Gastroesophageal sphincter (tissue), 3 donors: Measurements from ENCODE around the gene XPO1.

Experiments used
- POLR2A ChIP-seq, 2 donors: fragments of 450-650 bp; IDR thresholded peaks; one replicate each; pipeline ENCODE4 v1.6.1; 2017; ENCODE audit warnings: antibody characterized with exemption in 2 of 2, mild to moderate bottlenecking in 2 of 2, moderate library complexity in 1 of 2
- TF ChIP-seq, protein P1 (sequence below), 4 experiments: fragments of 200-600 bp in 2 of 4; fragments of 450-650 bp in 2 of 4; sonication (generic) in 1 of 4; IDR thresholded peaks; one replicate each; pipeline ENCODE4 v1.5.1; 2017 to 2019; ENCODE audit warnings: antibody characterized with exemption in 4 of 4, mild to moderate bottlenecking in 2 of 4, moderate library complexity in 2 of 4

DNA sequence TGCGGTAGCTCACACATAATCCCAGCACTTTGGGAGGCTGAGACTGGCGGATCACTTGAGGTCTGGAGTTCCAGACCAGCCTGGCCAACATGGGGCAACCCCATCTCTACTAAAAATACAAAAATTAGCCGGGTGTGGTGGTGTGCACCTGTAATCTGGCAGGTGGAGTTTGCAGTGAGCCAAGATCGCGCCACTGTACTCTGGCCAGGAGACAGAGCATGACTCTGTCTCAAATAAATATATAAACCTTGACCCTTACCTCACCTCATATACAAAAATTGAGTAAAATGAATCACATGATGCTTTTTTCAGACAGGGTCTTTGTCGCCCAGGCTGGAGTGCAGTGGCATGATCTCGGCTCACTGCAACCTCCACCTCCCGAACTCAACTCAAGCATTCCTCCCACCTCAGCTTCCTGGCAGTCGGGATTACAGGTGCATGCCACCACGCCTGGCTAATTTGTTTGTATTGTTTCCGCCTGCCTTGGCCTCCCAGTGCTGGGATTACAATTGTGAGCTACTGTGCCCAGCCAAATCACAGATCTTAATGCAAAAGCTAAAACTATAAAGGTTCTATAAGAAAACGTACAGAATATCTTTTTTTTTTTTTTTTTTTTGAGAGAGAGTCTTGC, 25.3 kb downstream of the XPO1 start:
- TF ChIP-seq, protein P1, sequence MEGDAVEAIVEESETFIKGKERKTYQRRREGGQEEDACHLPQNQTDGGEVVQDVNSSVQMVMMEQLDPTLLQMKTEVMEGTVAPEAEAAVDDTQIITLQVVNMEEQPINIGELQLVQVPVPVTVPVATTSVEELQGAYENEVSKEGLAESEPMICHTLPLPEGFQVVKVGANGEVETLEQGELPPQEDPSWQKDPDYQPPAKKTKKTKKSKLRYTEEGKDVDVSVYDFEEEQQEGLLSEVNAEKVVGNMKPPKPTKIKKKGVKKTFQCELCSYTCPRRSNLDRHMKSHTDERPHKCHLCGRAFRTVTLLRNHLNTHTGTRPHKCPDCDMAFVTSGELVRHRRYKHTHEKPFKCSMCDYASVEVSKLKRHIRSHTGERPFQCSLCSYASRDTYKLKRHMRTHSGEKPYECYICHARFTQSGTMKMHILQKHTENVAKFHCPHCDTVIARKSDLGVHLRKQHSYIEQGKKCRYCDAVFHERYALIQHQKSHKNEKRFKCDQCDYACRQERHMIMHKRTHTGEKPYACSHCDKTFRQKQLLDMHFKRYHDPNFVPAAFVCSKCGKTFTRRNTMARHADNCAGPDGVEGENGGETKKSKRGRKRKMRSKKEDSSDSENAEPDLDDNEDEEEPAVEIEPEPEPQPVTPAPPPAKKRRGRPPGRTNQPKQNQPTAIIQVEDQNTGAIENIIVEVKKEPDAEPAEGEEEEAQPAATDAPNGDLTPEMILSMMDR (IDR thresholded peaks at IDR 0.05): no peak
- no peak for TF ChIP-seq POLR2A (IDR thresholded peaks at IDR 0.05)
